ENCODE measurements around the gene ZNF57. TPM values are rescaled to one million over a fixed set of nuclear protein-coding genes. Genes with fewer than 3 reads are reported as not detected.

Gene ZNF57
- total and polyA plus RNA-seq, 9 of the 15 experiments (the other 6 are each of a cell fraction or from before 2014, with no cell fraction given), result 3.9 to 13.5 (median 7.8) TPM

- TF ChIP-seq SMARCE1 (IDR thresholded peaks at IDR 0.05) (no peak), ZNF655 (CRISPR knock-in tag; IDR thresholded peaks at IDR 0.05) (no peak), BRF2 (IDR thresholded peaks at IDR 0.05; ENCODE audit: borderline replicate concordance, insufficient read depth, insufficient read length) (no peak), FOXM1 (IDR thresholded peaks at IDR 0.05; ENCODE audit: low read depth) (0 out of 2 replicates have a peak, but pooled peaks have one; percentile 7), FOXM1 (CRISPR knock-in tag; IDR thresholded peaks at IDR 0.05; ENCODE audit: low read depth) (peak; percentile 55; the same call in 1 of the 2 replicates), OTX1 (CRISPR knock-in tag; IDR thresholded peaks at IDR 0.05) (peak; percentile 84; the same call in 1 of the 2 replicates), CHD4 (IDR thresholded peaks at IDR 0.05; ENCODE audit: insufficient read depth, insufficient replicate concordance, low read depth, low read length, poor library complexity, severe bottlenecking) (peak; percentile 58), MXI1 (IDR thresholded peaks at IDR 0.05; ENCODE audit: low read depth, low read length) (no peak), RBM22 (IDR thresholded peaks at IDR 0.05; ENCODE audit: low read depth, low read length, poor library complexity, severe bottlenecking) (no peak), HNRNPK (IDR thresholded peaks at IDR 0.05; ENCODE audit: low read depth, low read length, poor library complexity, severe bottlenecking) (no peak), ID3 (CRISPR knock-in tag; IDR thresholded peaks at IDR 0.05) (no peak), ID3 (tag; IDR thresholded peaks at IDR 0.05) (peak; percentile 90), TBP (optimal IDR thresholded peaks at IDR 0.05; ENCODE audit: low read depth, low read length) (peak; percentile 15), ZNF311 (CRISPR knock-in tag; IDR thresholded peaks at IDR 0.05) (peak; percentile 67; the same call in 1 of the 2 replicates), MYNN (IDR thresholded peaks at IDR 0.05) (no peak), MYNN (CRISPR knock-in tag; IDR thresholded peaks at IDR 0.05) (no peak), TEAD2 (tag; IDR thresholded peaks at IDR 0.05) (peak; percentile 47; the same call in 1 of the 2 replicates)
- TF ChIP-seq, protein P1, sequence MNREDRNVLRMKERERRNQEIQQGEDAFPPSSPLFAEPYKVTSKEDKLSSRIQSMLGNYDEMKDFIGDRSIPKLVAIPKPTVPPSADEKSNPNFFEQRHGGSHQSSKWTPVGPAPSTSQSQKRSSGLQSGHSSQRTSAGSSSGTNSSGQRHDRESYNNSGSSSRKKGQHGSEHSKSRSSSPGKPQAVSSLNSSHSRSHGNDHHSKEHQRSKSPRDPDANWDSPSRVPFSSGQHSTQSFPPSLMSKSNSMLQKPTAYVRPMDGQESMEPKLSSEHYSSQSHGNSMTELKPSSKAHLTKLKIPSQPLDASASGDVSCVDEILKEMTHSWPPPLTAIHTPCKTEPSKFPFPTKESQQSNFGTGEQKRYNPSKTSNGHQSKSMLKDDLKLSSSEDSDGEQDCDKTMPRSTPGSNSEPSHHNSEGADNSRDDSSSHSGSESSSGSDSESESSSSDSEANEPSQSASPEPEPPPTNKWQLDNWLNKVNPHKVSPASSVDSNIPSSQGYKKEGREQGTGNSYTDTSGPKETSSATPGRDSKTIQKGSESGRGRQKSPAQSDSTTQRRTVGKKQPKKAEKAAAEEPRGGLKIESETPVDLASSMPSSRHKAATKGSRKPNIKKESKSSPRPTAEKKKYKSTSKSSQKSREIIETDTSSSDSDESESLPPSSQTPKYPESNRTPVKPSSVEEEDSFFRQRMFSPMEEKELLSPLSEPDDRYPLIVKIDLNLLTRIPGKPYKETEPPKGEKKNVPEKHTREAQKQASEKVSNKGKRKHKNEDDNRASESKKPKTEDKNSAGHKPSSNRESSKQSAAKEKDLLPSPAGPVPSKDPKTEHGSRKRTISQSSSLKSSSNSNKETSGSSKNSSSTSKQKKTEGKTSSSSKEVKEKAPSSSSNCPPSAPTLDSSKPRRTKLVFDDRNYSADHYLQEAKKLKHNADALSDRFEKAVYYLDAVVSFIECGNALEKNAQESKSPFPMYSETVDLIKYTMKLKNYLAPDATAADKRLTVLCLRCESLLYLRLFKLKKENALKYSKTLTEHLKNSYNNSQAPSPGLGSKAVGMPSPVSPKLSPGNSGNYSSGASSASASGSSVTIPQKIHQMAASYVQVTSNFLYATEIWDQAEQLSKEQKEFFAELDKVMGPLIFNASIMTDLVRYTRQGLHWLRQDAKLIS (CRISPR knock-in tag; IDR thresholded peaks at IDR 0.05), result peak; percentile 45; the same call in 1 of the 2 replicates
- TF ChIP-seq, protein P2, sequence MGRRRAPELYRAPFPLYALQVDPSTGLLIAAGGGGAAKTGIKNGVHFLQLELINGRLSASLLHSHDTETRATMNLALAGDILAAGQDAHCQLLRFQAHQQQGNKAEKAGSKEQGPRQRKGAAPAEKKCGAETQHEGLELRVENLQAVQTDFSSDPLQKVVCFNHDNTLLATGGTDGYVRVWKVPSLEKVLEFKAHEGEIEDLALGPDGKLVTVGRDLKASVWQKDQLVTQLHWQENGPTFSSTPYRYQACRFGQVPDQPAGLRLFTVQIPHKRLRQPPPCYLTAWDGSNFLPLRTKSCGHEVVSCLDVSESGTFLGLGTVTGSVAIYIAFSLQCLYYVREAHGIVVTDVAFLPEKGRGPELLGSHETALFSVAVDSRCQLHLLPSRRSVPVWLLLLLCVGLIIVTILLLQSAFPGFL (CRISPR knock-in tag; IDR thresholded peaks at IDR 0.05), result 0 out of 2 replicates have a peak, but pooled peaks have one; percentile 36
Measured at GRCh38 chr19:2944775-2945574, 44.2 kb downstream of the ZNF57 start, which contains the start of gene ZNF77 (continued).

Data from K562 (cell line).